Loucy (cell line): ENCODE results near the gene CDH22.

Experiments used
- H2AFZ ChIP-seq: fragments of 200-600 bp; sonication (generic); 2 replicates; pipeline ENCODE4 v1.6.0; 2016; ENCODE audit warnings: antibody characterized with exemption, mild to moderate bottlenecking, low read length, moderate library complexity
- H3F3A ChIP-seq: fragments of 200-600 bp; 2 replicates; pipeline ENCODE4 v1.6.0; 2016; ENCODE audit warnings: antibody characterized with exemption, low read depth, mild to moderate bottlenecking
- H3K27me3 ChIP-seq: fragments of 200-600 bp; sonication (generic); 2 replicates; pipeline ENCODE4 v1.6.1; 2014; ENCODE audit warnings: low read length, mild to moderate bottlenecking; ENCODE audit not compliant: insufficient read depth, poor library complexity, severe bottlenecking
- H3K36me3 ChIP-seq: fragments of 200-600 bp; sonication (generic); 2 replicates; pipeline ENCODE4 v1.6.1; 2016; ENCODE audit warnings: low read length; ENCODE audit not compliant: insufficient read depth
- H3K4me1 ChIP-seq: fragments of 200-600 bp; sonication (generic); 2 replicates; pipeline ENCODE4 v1.5.1; 2014; ENCODE audit warnings: low read length, mild to moderate bottlenecking; ENCODE audit not compliant: insufficient read depth, poor library complexity, severe bottlenecking
- H3K4me2 ChIP-seq: fragments of 200-600 bp; sonication (generic); 2 replicates; pipeline ENCODE4 v1.6.0; 2014; ENCODE audit warnings: antibody characterized with exemption, low read length, low read depth, mild to moderate bottlenecking; ENCODE audit not compliant: poor library complexity, severe bottlenecking
- H3K4me3 ChIP-seq: fragments of 200-600 bp; sonication (generic); 2 replicates; pipeline ENCODE4 v1.5.1; 2014; ENCODE audit warnings: low read length, mild to moderate bottlenecking, mixed read lengths; ENCODE audit not compliant: poor library complexity, severe bottlenecking
- H3K79me2 ChIP-seq: fragments of 200-600 bp; sonication (generic); 2 replicates; pipeline ENCODE4 v1.6.1; 2014; ENCODE audit warnings: low read length; ENCODE audit not compliant: insufficient read depth
- H3K9ac ChIP-seq: fragments of 200-600 bp; sonication (generic); 2 replicates; pipeline ENCODE4 v1.6.0; 2014; ENCODE audit warnings: mild to moderate bottlenecking, low read depth, low read length, moderate library complexity; ENCODE audit not compliant: poor library complexity, severe bottlenecking
- H3K9me2 ChIP-seq: fragments of 200-600 bp; sonication (generic); replicated peaks from 2 replicates; pipeline ENCODE4 v1.6.1; 2016; ENCODE audit warnings: low read depth, low read length, mixed read lengths
- H3K9me3 ChIP-seq: fragments of 200-600 bp; sonication (generic); 2 replicates; pipeline ENCODE4 v1.6.1; 2014; ENCODE audit warnings: mild to moderate bottlenecking, antibody characterized with exemption, low read length, low read depth; ENCODE audit not compliant: insufficient read depth
- H4K20me1 ChIP-seq: fragments of 200-600 bp; sonication (generic); 2 replicates; pipeline ENCODE4 v1.6.0; 2014; ENCODE audit warnings: antibody characterized with exemption, low read length, mild to moderate bottlenecking; ENCODE audit not compliant: insufficient read depth, poor library complexity, severe bottlenecking
- CTCF ChIP-seq: fragments of 200-600 bp; sonication (generic); conservative IDR thresholded peaks from 2 replicates; pipeline ENCODE4 v1.5.1; 2014; ENCODE audit warnings: mild to moderate bottlenecking, antibody characterized with exemption, low read length
- EZH2phosphoT487 ChIP-seq: fragments of 200-600 bp; IDR thresholded peaks from 2 replicates; pipeline ENCODE4 v1.6.1; 2018; ENCODE audit warnings: antibody characterized with exemption, mild to moderate bottlenecking, moderate library complexity, borderline replicate concordance

The CDH22 gene

GRCh38 chr20:46308258-46309157 lies at the start of gene CDH22:
TSS of gene CDH22 (minus strand) at chr20:46308498. CDS start at chr20:46251294, 57,204 bp downstream.
- no peak within 1 kb of the TSS for H3K4me3 ChIP-seq
- no peak within 1 kb of the TSS for H3K4me2 ChIP-seq
- no peaks in the 10 kb centered on the region for H4K20me1 ChIP-seq
- H3K27me3 ChIP-seq, result no peaks in the 10 kb centered on the region
- TF ChIP-seq EZH2phosphoT487 (no peak), CTCF (no peak)
- no peaks in the 10 kb centered on the region for H3K9me2 ChIP-seq
- H2AFZ ChIP-seq, result no peak within 1 kb of the TSS
- H3K9ac ChIP-seq, result no peak within 1 kb of the TSS
- no peaks in the 10 kb centered on the region for H3K4me1 ChIP-seq
- no peaks in the 10 kb centered on the region for H3K79me2 ChIP-seq
- no peaks in the 10 kb centered on the region for H3K9me3 ChIP-seq
- H3K36me3 ChIP-seq, result no peaks in the 10 kb centered on the region
- H3F3A ChIP-seq, result no peaks in the 10 kb centered on the region

- Histone ChIP-seq H2AFZ (no peak overlapping the region), H4K20me1 (peaks cover 13% of the 10 kb centered on the region), H3F3A (no peaks in the 10 kb centered on the region), H3K27me3 (no peaks in the 10 kb centered on the region), H3K9me3 (no peaks in the 10 kb centered on the region), H3K36me3 (no peaks in the 10 kb centered on the region), H3K9me2 (no peaks in the 10 kb centered on the region), H3K4me1 (peaks cover 12% of the 10 kb centered on the region), H3K4me2 (no peak overlapping the region), H3K9ac (no peak overlapping the region), H3K4me3 (no peak overlapping the region), H3K79me2 (peaks cover 13% of the 10 kb centered on the region; the same call in 1 of the 2 replicates)
- TF ChIP-seq EZH2phosphoT487 (no peak), CTCF (no peak)
Observed at GRCh38 chr20:46357030-46357514, 48.8 kb upstream of the CDH22 start.

GRCh38 chr20:46356195-46357029 lies 48.1 kb upstream of the CDH22 start:
- no peaks in the 10 kb centered on the region for H3K9me2 ChIP-seq
- no peak overlapping the region for H3K4me3 ChIP-seq
- H3K27me3 ChIP-seq, result no peaks in the 10 kb centered on the region
- H3K9me3 ChIP-seq, result no peaks in the 10 kb centered on the region
- no peak for TF ChIP-seq EZH2phosphoT487
- no peak for TF ChIP-seq CTCF
- H3K79me2 ChIP-seq, result peaks cover 6% of the 10 kb centered on the region; the same call in 1 of the 2 replicates
- no peak overlapping the region for H3K9ac ChIP-seq
- peaks cover 6% of the 10 kb centered on the region for H3K4me1 ChIP-seq
- H3K36me3 ChIP-seq, result no peaks in the 10 kb centered on the region
- no peak overlapping the region for H3K4me2 ChIP-seq
- H4K20me1 ChIP-seq, result peaks cover 6% of the 10 kb centered on the region
- H3F3A ChIP-seq, result no peaks in the 10 kb centered on the region
- H2AFZ ChIP-seq, result no peak overlapping the region
